OCI-LY1 (cell line): ENCODE measurements around the gene SYCN.

Experiments
- H2AFZ ChIP-seq: fragments of 200-600 bp; sonication (generic), shearing (Covaris generic); 2 replicates; pipeline ENCODE4 v1.6.0; 2014; ENCODE audit warnings: antibody characterized with exemption, mild to moderate bottlenecking, low read length
- H3F3A ChIP-seq: fragments of 200-600 bp; sonication (generic), shearing (Covaris generic); 2 replicates; pipeline ENCODE4 v1.6.0; 2014; ENCODE audit warnings: mild to moderate bottlenecking, antibody characterized with exemption, low read length, moderate library complexity; ENCODE audit not compliant: insufficient read depth
- H3K27ac ChIP-seq: fragments of 200-600 bp; sonication (generic); 2 replicates; pipeline ENCODE4 v1.5.1; 2014; ENCODE audit warnings: low read length, mixed run types, mild to moderate bottlenecking, low read depth; ENCODE audit not compliant: poor library complexity, severe bottlenecking
- H3K27me3 ChIP-seq: fragments of 200-600 bp; sonication (generic); 2 replicates; pipeline ENCODE4 v1.6.0; 2014; ENCODE audit warnings: antibody characterized with exemption, mild to moderate bottlenecking, low read length, moderate library complexity; ENCODE audit not compliant: insufficient read depth
- H3K36me3 ChIP-seq: fragments of 200-600 bp; sonication (generic); 2 replicates; pipeline ENCODE4 v1.6.1; 2014; ENCODE audit warnings: mild to moderate bottlenecking, antibody characterized with exemption, low read length, moderate library complexity, mixed read lengths; ENCODE audit not compliant: insufficient read depth
- H3K4me1 ChIP-seq: fragments of 200-600 bp; sonication (generic); 2 replicates; pipeline ENCODE4 v1.5.1; 2014; ENCODE audit warnings: mild to moderate bottlenecking, low read length, moderate library complexity; ENCODE audit not compliant: insufficient read depth, severe bottlenecking
- H3K4me2 ChIP-seq: fragments of 200-600 bp; sonication (generic), shearing (Covaris generic); 2 replicates; pipeline ENCODE4 v1.6.1; 2014; ENCODE audit warnings: low read length
- H3K4me3 ChIP-seq: fragments of 200-600 bp; sonication (generic); 2 replicates; pipeline ENCODE4 v1.5.1; 2014; ENCODE audit warnings: low read length, low read depth, mild to moderate bottlenecking, mixed read lengths; ENCODE audit not compliant: poor library complexity, severe bottlenecking
- H3K79me2 ChIP-seq: fragments of 200-600 bp; shearing (Covaris generic); 2 replicates; pipeline ENCODE4 v1.6.1; 2016; ENCODE audit warnings: mixed run types, low read length, mixed read lengths; ENCODE audit not compliant: insufficient read depth
- H3K9ac ChIP-seq: fragments of 200-600 bp; sonication (generic), shearing (Covaris generic); 2 replicates; pipeline ENCODE4 v1.6.1; 2014; ENCODE audit warnings: mild to moderate bottlenecking, low read length, mixed read lengths
- H3K9me2 ChIP-seq: fragments of 200-600 bp; sonication (generic), shearing (Covaris generic); 2 replicates; pipeline ENCODE4 v1.6.1; 2014; ENCODE audit warnings: low read depth, mild to moderate bottlenecking, low read length, mixed read lengths
- H3K9me3 ChIP-seq: fragments of 200-600 bp; shearing (Covaris generic); 2 replicates; pipeline ENCODE4 v1.6.1; 2014; ENCODE audit warnings: low read length, mixed read lengths
- H4K20me1 ChIP-seq: fragments of 200-600 bp; sonication (generic), shearing (Covaris generic); 2 replicates; pipeline ENCODE4 v1.6.0; 2016; ENCODE audit warnings: mild to moderate bottlenecking, low read length; ENCODE audit not compliant: insufficient read depth
- EZH2 ChIP-seq: fragments of 200-600 bp; sonication (generic), shearing (Covaris generic); IDR thresholded peaks from 2 replicates; pipeline ENCODE4 v1.8.0; 2017; ENCODE audit warnings: borderline replicate concordance, mixed run types, mild to moderate bottlenecking, antibody characterized with exemption, low read length, moderate library complexity, mixed read lengths
- TF ChIP-seq, protein P1 (sequence below): fragments of 200-600 bp; sonication (generic), shearing (Covaris generic); IDR thresholded peaks from 2 replicates; pipeline ENCODE4 v1.5.1; 2017; ENCODE audit warnings: mild to moderate bottlenecking, antibody characterized with exemption, low read length, moderate library complexity, mixed read lengths

The SYCN gene, protein sequence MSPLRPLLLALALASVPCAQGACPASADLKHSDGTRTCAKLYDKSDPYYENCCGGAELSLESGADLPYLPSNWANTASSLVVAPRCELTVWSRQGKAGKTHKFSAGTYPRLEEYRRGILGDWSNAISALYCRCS

DNA sequence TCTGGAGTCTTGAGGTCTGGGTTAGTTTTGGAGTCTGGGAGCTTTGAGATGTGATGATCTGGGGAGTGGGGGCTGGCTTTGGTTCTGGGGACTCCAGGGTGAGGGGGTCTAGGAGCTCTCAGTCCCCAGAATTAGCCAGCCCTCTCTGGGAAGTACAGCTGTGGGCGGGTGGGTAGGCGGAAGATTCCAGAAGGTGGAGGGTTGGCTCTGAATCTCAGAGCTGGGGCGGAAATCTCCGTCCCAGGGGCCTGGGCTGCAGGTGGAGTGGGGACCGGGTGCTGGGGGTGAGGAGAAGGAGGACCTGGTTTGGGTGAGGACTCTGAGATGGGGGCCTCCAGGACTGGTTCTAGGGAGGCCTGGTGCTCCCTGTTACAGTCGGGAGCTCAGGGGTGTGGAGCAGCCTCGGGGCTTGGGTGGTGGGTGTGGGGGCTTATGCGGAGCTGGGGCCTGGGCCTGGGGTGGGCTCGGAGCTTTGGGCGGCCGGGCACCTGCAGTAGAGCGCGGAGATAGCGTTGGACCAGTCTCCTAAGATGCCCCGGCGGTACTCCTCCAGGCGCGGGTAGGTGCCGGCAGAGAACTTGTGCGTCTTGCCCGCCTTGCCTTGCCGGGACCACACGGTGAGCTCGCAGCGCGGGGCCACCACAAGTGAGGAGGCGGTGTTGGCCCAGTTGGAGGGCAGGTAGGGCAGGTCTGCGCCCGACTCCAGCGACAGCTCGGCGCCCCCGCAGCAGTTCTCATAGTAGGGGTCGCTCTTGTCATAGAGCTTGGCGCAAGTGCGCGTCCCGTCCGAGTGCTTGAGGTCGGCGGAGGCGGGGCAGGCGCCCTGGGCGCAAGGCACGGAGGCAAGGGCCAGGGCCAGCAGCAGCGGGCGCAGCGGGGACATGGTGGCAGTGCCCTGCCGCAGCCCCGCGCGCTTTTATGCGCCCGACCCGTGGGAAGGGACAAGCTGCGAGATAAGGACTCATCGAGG, at the start of gene SYCN:
Gene SYCN, minus strand, starts transcription at position 892 of the 970 bp plus-strand sequence. Its CDS starts 9 bp downstream, at position 883.
- H3K79me2 ChIP-seq: no peaks in the 10 kb centered on the region
- H2AFZ ChIP-seq: no peak within 1 kb of the TSS
- no peaks in the 10 kb centered on the region for H3K9me3 ChIP-seq
- no peak within 1 kb of the TSS for H3K4me3 ChIP-seq
- no peaks in the 10 kb centered on the region for H3K36me3 ChIP-seq
- H3K27ac ChIP-seq: no peak within 1 kb of the TSS
- H3F3A ChIP-seq: no peaks in the 10 kb centered on the region
- no peaks in the 10 kb centered on the region for H4K20me1 ChIP-seq
- H3K9me2 ChIP-seq: no peaks in the 10 kb centered on the region
- 0 out of 2 replicates have a peak, but pooled peaks cover 5% of the 10 kb centered on the region for H3K27me3 ChIP-seq
- H3K4me2 ChIP-seq: no peak within 1 kb of the TSS
- TF ChIP-seq EZH2: no peak
- TF ChIP-seq, protein P1, sequence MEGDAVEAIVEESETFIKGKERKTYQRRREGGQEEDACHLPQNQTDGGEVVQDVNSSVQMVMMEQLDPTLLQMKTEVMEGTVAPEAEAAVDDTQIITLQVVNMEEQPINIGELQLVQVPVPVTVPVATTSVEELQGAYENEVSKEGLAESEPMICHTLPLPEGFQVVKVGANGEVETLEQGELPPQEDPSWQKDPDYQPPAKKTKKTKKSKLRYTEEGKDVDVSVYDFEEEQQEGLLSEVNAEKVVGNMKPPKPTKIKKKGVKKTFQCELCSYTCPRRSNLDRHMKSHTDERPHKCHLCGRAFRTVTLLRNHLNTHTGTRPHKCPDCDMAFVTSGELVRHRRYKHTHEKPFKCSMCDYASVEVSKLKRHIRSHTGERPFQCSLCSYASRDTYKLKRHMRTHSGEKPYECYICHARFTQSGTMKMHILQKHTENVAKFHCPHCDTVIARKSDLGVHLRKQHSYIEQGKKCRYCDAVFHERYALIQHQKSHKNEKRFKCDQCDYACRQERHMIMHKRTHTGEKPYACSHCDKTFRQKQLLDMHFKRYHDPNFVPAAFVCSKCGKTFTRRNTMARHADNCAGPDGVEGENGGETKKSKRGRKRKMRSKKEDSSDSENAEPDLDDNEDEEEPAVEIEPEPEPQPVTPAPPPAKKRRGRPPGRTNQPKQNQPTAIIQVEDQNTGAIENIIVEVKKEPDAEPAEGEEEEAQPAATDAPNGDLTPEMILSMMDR: no peak
- H3K4me1 ChIP-seq: no peaks in the 10 kb centered on the region
- no peak within 1 kb of the TSS for H3K9ac ChIP-seq

DNA sequence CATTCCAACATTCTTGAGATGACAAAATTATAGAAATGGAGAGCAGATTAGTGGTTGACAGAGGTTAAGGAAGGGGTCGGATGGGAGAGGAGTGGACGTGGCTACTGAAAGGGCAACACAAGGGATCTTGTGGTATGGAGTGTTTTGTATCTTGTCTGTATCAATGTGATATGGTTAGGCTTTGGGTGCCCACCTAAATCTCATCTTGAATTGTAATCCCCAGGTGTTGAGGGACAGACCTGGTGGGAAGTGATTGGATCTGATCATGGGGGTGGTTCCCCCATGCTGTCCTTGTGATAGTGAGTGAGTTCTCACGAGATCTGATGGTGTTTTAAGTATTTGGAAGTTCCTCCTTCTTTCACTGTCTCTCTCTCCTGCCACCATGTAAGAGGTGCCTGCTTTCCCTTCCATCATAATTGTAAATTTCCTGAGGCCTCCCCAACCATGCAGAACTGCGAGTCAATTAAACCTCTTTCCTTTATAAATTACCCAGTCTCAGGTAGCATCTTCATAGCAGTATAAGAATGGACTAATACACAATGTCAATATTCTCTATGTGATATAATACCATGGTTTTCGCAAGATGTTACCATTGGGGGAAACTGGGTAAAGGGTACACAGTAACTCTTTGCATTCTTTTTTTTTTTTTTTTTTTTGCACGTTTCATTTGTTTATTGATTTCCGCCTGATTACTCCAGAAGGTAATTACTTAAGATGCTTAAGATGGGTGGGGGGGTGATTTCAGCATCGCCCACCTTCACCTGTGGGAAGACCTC, 49.5 kb upstream of the SYCN start:
- Histone ChIP-seq H3K9me3 (no peaks in the 10 kb centered on the region), H3K4me1 (no peaks in the 10 kb centered on the region), H3K27me3 (no peaks in the 10 kb centered on the region; the same call in 1 of the 2 replicates), H3K79me2 (no peaks in the 10 kb centered on the region), H3K9me2 (no peaks in the 10 kb centered on the region), H3K27ac (no peak overlapping the region), H4K20me1 (no peaks in the 10 kb centered on the region), H3K9ac (no peak overlapping the region), H3K4me3 (no peak overlapping the region), H3F3A (no peaks in the 10 kb centered on the region), H2AFZ (no peak overlapping the region), H3K4me2 (no peak overlapping the region), H3K36me3 (no peaks in the 10 kb centered on the region)
- no peak for TF ChIP-seq EZH2
- TF ChIP-seq, protein P1: no peak

DNA sequence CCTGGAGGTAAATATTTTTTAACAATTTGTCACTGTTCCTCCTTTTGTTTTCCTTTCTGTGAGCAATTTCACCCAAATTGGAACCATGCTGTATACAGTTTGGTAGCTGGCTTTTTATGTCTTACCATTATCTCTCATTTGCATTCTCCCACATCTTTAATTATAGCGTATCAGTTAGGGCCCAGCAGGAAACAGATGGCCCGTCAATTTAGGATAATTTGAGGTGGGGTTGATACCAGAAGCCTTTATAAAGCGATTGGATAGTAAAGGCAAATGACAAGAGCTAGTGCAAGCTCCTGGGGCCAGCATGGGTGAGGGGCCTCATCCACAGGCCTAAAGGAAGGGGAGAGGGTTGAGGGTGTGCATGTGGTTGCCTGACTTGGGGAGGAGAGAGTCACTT, 48.4 kb upstream of the SYCN start:
- no peaks in the 10 kb centered on the region for H3K9me3 ChIP-seq
- no peak overlapping the region for H3K4me3 ChIP-seq
- no peak overlapping the region for H3K4me2 ChIP-seq
- H3K79me2 ChIP-seq: no peaks in the 10 kb centered on the region
- H3K36me3 ChIP-seq: no peaks in the 10 kb centered on the region
- no peak overlapping the region for H3K27ac ChIP-seq
- H3K9me2 ChIP-seq: no peaks in the 10 kb centered on the region
- H3F3A ChIP-seq: no peaks in the 10 kb centered on the region
- H3K9ac ChIP-seq: no peak overlapping the region
- no peaks in the 10 kb centered on the region for H3K4me1 ChIP-seq
- H3K27me3 ChIP-seq: no peaks in the 10 kb centered on the region; the same call in 1 of the 2 replicates
- no peak overlapping the region for H2AFZ ChIP-seq
- no peaks in the 10 kb centered on the region for H4K20me1 ChIP-seq
- TF ChIP-seq EZH2: no peak
- TF ChIP-seq, protein P1: no peak
